AG08396 (cell line): Measurements from ENCODE around the gene TMEM247.

ENCODE experiments used
- DNase-seq: peaks from one replicate; pipeline ENCODE4 v3.0.0; 2012; ENCODE audit warnings: low spot score, mixed read lengths

TMEM247 gene

GRCh38 chr2:46479265-46479664, at the start of gene TMEM247:
TMEM247 (plus strand) TSS chr2:46479565.
- DNase-seq, result no peak

GRCh38 chr2:46430413-46430812, 49.0 kb upstream of the TMEM247 start:
- no peak for DNase-seq

DNA sequence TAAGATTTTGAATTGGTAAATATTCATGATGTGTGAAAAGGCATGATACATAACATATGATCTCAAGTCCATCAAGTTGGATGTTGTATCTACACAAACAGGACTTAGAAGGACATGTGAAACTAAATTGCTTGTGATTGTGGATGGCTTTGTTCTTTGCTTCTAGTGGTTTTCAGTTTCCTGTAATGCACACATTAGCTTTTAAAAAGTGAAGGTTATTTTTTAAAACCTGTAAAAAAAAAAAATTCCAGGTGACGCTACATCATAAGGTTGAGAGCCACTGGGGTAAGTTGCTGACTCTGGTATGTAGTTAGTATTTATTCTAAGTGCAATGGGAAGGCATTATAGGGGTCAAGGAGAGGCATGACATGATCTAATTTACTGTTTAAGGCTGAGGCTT, 48.4 kb upstream of the TMEM247 start:
- no peak for DNase-seq

GRCh38 chr2:46431481-46432235, 47.7 kb upstream of the TMEM247 start:
- DNase-seq, result peak; percentile 51

DNA sequence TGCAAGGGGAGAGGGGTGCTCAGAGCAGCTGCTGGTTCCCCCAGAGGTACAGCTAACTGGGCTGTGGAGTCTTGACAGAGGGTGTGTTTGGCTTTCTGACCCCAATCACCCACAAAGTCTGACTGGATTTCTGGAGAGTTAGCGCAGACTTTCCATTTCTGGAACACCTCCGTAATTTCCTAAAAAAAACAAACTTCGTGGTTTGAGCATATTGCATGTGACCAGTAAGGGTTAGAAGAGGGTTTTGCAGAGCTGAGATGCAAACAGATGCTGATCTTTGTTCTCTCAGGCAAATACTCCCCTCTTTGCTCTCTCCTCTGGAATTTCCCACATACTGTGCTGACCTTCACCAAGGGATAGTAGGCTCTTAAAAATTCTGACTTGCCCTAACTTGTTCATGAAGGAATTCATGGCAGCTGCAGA, 44.5 kb upstream of the TMEM247 start:
- peak; percentile 84 for DNase-seq

DNA sequence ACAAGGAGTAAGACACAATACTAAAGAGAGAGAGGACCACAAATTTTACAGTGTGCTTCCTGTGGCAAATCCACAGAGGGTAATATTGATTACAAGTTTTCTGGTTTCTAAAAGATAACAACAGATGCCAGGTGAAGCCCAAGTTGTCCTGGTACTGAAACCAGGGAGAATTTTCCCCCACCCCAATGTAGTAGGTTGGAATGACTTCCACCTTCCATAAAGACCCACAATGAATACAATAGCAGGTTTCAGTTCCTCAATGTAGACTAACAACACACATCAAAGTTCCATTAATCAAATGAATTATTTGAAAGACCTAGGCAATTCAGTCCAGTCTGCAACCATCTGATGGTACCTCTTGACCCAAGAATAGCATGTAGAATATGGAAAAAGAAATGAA, 44.0 kb upstream of the TMEM247 start:
- no peak for DNase-seq

DNA sequence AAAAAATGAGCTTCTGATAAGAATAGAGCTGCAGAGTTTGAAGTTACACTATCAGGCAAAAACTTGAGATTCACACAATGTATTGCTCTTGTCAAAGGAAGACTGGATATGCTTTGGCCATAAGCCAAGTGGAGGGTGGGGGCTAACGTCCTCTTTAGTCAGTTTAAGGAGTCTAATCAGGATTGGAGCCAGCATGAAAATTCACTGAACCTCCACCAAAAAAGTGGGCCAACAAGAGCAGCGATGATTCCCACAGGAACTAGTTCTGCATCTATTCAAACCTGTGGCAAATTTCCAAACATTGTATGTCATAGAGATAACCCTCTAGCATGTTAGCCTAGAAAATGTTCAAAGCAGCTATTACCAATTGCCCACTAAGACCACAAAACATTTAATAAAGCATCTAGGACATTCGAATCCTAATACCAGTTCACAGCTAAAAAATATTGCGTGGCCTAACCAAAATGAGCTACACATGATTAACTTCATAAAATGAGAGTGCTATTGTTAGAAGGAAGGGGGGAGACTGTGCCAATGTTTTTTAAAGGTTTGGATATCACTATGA, 43.5 kb upstream of the TMEM247 start:
- DNase-seq, result no peak

DNA sequence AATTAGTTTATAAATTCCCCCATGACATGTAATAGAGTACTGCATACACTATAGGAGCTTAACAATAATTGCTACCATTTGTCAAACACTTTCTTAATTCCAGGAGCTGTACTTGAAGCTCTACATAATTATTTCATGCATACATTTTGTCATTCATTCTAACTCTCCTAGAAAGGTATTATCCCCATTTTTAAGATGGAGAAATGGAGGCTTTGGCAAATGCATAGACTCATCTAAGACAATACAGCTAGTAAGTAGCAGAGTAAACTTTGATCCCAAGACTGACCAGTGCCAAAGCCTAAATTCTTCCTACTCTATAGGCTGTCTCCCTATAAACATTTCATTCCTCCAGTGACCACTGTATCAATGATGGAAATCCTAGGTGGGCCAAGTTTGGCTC, 42.6 kb upstream of the TMEM247 start:
- DNase-seq, result no peak

DNA sequence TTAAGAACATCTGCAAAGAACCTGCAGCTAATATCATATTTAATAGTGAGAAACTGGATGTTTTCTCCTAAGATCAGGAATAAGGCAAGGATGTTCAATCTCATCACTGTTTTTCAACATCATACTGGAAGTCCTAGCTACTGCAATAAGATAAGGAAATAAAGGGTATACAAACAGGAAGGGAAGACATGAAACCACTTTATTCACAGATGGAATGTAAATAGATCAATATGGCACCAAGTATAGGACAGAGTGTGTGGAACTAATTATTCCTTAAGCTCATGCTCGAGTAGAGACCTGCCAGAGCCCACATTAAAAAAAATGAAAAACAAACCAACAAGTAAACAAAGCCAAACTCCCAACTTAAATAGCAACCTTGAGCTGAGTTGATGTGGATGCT, 41.3 kb upstream of the TMEM247 start:
- DNase-seq, result no peak

- DNase-seq, result no peak
Measured at GRCh38 chr2:46438794-46439193, 40.6 kb upstream of the TMEM247 start.

DNA sequence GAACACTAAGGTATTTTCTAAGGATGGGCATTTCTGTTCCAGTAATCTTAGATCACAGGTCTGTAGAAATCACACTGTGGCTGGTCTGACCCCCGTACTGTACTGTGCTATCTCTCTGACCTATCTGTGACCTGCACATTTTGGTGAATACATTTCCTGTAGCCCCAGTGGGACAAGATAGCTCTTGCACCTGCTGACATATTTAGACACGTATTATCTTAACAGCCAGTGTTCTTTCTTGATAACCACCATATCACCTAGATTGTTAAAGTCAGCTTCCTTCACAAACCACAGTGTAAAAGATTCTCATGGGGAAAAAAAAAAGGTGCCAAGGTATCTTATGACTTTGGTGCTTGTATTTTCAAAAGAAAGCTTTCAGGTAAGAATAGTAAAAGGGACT, 39.8 kb upstream of the TMEM247 start:
- DNase-seq, result no peak

DNA sequence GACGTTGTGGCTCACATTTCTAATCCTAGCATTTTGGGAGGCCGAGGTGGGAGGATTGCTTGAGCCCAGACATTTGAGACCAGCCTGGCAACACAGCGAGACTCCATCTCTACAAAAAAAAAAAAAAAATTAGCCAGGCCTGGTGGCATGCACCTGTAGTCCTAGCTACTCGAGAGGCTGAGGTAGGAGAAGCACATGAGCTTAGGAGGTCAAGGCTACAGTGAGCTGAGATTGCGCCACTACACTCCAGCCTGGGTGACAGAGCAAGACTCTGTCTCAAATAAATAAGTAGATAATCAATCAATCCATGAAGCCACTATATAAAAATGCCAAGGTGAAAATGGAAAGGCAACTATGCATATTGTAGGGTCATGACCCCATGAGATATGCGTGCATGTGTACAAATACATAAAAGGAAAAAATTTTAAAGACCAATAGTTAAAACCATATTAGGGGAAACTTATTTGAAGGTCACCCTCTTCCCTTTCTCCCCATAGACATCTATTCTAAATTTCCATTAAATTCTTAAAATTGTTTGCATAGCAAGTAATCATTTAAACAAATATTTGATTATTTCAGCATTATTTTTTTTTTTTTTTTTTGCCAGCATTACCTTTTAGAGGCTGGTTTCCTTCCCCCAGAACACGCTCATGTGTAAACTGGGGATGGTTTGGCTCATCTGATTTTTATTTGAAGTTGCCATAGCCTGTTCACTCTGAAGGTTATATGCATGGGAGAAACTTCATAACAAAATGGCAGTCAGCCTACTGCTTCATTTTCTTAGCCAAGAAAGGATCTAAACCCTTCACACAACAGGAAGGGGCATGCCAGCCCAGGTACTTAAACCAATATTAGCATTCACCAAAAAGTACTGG, 37.3 kb upstream of the TMEM247 start:
- no peak for DNase-seq

DNA sequence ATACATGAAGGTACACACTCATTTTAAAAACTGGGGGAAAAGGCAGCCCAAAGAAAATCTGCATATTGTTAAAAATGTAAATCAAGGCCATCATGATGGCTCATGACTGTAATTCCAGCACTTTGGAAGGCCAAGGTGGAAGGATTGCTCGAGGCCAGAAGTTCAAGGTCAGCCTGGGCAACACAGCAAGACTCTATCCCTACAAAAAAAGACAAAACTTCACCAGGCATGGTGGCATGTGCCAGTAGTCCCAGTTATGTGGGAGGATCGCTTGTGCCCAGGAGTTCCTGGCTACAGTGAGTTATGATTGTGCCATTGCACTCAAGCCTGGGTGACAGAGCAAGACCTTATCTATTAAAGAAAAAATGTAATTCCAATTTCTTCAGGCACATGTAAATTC, 34.6 kb upstream of the TMEM247 start:
- DNase-seq, result no peak

DNA sequence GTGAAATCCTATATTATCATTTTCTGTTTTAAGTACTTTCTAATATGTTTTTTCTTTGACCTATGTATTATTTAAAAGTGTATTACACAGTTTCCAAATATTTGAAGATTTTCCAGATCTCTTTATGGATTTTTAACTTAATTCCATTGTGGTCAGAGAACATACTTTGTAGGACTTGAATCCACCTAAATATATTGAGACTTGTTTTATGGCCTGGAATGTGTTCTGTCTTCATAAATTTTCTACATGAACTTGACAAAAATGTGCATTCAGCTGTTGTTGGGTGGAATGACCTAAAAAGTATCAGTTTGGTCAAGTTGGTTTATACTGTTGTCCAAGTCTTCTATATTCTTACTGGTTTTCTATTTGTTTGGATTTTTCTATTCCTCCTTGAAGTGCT, 33.8 kb upstream of the TMEM247 start:
- DNase-seq, result no peak

DNA sequence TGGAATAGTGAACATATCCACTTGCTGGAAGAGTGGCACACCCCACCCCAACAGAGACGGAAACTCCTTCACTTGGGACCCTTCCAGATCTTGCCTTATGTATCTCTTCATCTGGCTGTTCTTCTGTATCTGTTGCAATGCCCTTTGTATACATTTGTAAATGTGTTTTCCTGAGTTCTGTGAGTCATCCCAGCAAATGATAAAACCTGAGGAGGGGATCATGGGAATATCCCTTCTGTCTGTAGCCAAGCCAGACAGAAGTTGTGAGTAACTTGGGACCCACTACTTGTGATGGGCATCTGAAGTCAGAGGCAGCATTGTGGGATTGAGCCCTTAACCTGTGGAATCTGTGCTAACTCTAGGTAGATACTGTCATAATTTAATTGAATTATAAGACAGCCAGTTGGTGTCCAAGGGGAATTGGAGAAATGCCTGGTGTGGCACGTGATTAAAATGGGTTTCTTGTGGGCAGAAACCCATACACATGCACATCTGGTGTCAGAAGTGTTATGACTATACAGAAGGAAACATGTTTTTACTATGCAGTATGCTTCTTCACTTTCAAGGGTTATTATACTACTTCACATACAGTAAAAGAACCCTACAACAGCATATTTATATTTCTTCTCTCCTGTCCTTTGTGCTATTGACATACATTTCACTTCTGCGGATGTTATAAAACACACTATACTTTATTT, 32.3 kb upstream of the TMEM247 start:
- DNase-seq, result no peak

GRCh38 chr2:46447649-46448048, 31.7 kb upstream of the TMEM247 start:
- no peak for DNase-seq

- no peak for DNase-seq
Measured at GRCh38 chr2:46448111-46448510, 31.3 kb upstream of the TMEM247 start.

DNA sequence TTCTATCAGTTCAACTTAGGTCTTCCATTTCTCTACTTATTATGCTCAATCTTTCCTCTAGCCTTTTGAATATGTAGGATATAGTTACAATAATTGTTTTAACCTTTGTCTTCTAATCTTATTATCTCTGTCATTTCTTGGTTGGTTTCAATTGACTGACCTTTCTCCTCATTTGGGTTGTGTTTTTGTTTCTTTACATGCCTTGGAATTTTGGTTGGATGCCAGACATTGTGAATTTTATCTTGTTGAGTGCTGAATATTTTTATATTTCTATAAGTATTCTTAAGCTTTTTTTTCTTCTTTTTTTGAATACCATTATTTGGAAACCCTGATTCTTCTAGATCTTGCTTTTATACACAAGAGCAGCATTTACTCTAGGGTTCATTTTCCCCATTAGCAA, 30.7 kb upstream of the TMEM247 start:
- DNase-seq, result no peak

DNA sequence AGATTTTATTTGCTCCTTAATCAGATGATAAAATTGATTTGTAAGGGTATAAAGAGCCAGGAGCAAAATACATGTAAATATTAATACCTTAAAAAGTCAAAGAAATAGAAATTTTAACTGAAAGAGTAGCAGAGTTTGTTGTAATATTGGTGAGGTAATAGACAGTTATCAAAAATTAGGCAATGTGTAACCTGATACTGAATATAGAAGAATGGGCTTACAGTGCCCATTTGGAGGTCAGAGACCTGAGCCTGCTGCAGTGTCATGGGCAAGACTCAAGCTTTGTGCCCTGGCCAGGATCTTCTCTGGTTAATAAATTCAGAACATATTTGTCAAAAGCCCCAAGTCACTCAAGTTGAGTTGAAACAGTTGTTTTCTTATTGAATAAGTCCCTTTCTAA, 29.7 kb upstream of the TMEM247 start:
- no peak for DNase-seq

- peak; percentile 63 for DNase-seq
Measured at GRCh38 chr2:46451131-46451711, 28.1 kb upstream of the TMEM247 start.

DNA sequence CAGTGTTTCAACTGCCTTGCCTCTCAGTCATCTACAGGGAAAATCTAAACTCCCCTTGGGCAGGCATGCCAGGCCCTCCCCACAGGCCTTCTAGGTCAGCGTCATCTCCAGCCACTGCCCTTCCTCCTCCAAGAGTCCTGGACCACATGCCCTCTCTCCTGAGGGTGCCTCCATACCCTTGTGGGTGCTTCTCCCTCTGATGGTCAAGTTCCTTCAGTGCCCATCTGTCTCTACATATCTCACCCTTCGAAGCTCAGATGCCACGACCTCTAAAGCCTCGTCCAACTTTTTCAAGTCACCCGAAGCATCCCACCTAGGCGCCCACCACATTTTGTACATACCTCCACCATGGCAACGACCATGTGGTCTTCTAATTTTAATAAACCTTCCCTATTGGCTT, 22.6 kb upstream of the TMEM247 start:
- DNase-seq, result no peak
